CMK (cell line): ENCODE results near the gene GATAD2A.
"Not testable (repeated sequence)": the region's sequence is repeated elsewhere in the genome, so short reads cannot be mapped to it uniquely, and the experiment has no call there.

Source experiments
- DNase-seq: peaks from one replicate; pipeline ENCODE4 v3.0.0-alpha.2; 2010; ENCODE audit warnings: low read depth

GATAD2A gene

GRCh38 chr19:19468424-19469050 lies 63.1 kb downstream of the GATAD2A start:
- no peak for DNase-seq

GRCh38 chr19:19470579-19470978 lies 65.1 kb downstream of the GATAD2A start:
- no peak for DNase-seq

- DNase-seq, result no peak
Observed at GRCh38 chr19:19471682-19472081, 66.2 kb downstream of the GATAD2A start.

- not testable (repeated sequence) for DNase-seq
Observed at GRCh38 chr19:19472106-19472505, 66.6 kb downstream of the GATAD2A start.

- DNase-seq, result no peak
Observed at GRCh38 chr19:19475015-19475765, 69.7 kb downstream of the GATAD2A start.

- DNase-seq, result no peak
Observed at GRCh38 chr19:19475849-19476828, 70.7 kb downstream of the GATAD2A start.

GRCh38 chr19:19477705-19478383 lies 72.4 kb downstream of the GATAD2A start:
- DNase-seq, result no peak

- no peak for DNase-seq
Observed at GRCh38 chr19:19480688-19481087, 75.2 kb downstream of the GATAD2A start.

GRCh38 chr19:19482809-19483596 lies 77.5 kb downstream of the GATAD2A start:
- no peak for DNase-seq

- no peak for DNase-seq
Observed at GRCh38 chr19:19485161-19485997, 79.9 kb downstream of the GATAD2A start.

- DNase-seq, result no peak
Observed at GRCh38 chr19:19485998-19486290, 80.5 kb downstream of the GATAD2A start.

- DNase-seq, result no peak
Observed at GRCh38 chr19:19486343-19487076, 81.0 kb downstream of the GATAD2A start.

GRCh38 chr19:19487077-19487949 lies 81.8 kb downstream of the GATAD2A start:
- DNase-seq, result no peak

GRCh38 chr19:19487950-19488874 lies 82.7 kb downstream of the GATAD2A start:
- no peak for DNase-seq

GRCh38 chr19:19488875-19489690 lies 83.6 kb downstream of the GATAD2A start:
- peak; percentile 46 for DNase-seq

GRCh38 chr19:19489804-19490204 lies 84.3 kb downstream of the GATAD2A start:
- no peak for DNase-seq
